HUDEP-2 (cell line): ENCODE data around the gene PRIMPOL.
"Not testable (repeated sequence)": the region's sequence is repeated elsewhere in the genome, so short reads cannot be mapped to it uniquely, and the experiment has no call there.

ENCODE experiments used
- DNase-seq, 76 experiments: peaks; one replicate each; lab custom pipeline; 2025; ENCODE audit not compliant: unreplicated experiment in 76 of 76; lab: John Stamatoyannopoulos, UW

The PRIMPOL gene, protein sequence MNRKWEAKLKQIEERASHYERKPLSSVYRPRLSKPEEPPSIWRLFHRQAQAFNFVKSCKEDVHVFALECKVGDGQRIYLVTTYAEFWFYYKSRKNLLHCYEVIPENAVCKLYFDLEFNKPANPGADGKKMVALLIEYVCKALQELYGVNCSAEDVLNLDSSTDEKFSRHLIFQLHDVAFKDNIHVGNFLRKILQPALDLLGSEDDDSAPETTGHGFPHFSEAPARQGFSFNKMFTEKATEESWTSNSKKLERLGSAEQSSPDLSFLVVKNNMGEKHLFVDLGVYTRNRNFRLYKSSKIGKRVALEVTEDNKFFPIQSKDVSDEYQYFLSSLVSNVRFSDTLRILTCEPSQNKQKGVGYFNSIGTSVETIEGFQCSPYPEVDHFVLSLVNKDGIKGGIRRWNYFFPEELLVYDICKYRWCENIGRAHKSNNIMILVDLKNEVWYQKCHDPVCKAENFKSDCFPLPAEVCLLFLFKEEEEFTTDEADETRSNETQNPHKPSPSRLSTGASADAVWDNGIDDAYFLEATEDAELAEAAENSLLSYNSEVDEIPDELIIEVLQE

DNA sequence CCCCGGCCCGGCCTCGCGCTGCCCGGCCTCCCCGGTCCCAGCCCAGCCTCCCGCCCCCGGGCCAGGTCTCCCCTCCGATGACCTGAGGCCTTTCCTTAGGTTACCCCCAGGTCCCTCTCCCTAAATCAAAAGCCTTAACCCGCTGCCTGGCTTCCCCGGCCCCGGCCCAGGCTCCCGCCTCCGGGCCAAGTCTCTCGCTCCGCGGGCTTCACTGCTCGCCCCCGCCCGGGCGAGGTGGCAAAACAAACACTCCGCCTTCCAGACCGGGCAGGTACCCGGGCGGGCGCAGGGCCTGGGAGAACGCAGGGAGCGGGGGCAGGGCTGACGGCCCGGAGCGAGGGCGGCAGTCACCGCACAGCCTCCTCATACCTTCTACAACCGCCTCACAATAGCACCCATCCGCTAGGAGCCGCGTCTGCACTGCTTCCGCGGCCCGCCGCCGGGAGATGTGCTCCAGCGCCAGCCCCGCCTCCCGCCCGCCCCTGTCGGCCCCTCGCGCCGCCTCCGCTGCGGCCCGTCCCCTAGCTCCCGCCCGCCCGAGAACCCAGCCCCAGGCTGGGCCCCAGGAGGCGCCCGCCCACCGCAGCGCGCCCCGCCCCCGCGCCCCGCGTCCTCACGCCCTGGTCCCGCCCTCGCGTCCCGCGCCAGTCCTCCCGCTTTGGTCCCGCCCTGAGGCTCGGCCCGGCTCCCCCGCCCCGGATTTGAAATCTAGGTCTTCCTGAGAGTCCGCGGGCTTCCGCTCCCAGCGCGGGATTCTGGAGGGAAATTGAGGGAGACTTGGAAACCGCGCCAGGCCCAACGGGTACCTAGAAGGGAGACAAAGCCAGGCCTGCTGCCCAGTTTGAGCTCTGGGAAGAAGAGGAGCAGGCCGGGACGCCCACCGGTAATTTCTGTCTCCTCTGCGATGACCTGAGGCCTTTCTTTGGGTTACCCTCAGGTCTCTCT, at the start of gene PRIMPOL, which contains the start of gene CASP3:
Gene PRIMPOL, plus strand, starts transcription at position 713 of the 945 bp plus-strand sequence. CDS start 7,403 bp downstream, outside the sequence.
Gene CASP3, minus strand, starts transcription at position 422 of the 945 bp plus-strand sequence. CDS start 10,994 bp downstream, outside the sequence.
- peak; percentile 36 to 98 (median 93) for DNase-seq

GRCh38 chr4:184600982-184601381, 48.6 kb upstream of the PRIMPOL start:
- DNase-seq, result not testable (repeated sequence)

DNA sequence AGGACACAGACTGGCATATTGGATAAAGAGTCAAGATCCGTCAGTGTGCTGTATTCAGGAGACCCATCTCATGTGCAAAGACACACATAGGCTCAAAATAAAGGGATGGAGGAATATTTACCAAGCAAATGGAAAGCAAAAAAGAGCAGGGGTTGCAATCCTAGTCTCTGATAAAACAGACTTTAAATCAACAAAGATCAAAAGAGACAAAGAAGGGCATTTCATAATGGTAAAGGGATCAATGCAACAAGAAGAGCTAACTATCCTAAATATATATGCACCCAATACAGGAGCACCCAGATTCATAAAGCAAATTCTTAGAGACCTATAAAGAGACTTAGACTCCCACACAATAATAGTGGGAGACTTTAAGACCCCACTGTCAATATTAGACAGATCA, 46.7 kb upstream of the PRIMPOL start:
- DNase-seq, result not testable (repeated sequence)

- DNase-seq, result not testable (repeated sequence)
These were observed 42.1 kb upstream of the PRIMPOL start for GRCh38 chr4:184607429-184607828.

GRCh38 chr4:184612074-184612473, 37.5 kb upstream of the PRIMPOL start:
- DNase-seq, result no peak

- no peak for DNase-seq
These were observed 36.1 kb upstream of the PRIMPOL start for GRCh38 chr4:184613405-184613804.

- DNase-seq, result no peak
These were observed 35.0 kb upstream of the PRIMPOL start for GRCh38 chr4:184614509-184614908.

GRCh38 chr4:184616168-184616567, 33.4 kb upstream of the PRIMPOL start:
- DNase-seq, result not testable (repeated sequence)

DNA sequence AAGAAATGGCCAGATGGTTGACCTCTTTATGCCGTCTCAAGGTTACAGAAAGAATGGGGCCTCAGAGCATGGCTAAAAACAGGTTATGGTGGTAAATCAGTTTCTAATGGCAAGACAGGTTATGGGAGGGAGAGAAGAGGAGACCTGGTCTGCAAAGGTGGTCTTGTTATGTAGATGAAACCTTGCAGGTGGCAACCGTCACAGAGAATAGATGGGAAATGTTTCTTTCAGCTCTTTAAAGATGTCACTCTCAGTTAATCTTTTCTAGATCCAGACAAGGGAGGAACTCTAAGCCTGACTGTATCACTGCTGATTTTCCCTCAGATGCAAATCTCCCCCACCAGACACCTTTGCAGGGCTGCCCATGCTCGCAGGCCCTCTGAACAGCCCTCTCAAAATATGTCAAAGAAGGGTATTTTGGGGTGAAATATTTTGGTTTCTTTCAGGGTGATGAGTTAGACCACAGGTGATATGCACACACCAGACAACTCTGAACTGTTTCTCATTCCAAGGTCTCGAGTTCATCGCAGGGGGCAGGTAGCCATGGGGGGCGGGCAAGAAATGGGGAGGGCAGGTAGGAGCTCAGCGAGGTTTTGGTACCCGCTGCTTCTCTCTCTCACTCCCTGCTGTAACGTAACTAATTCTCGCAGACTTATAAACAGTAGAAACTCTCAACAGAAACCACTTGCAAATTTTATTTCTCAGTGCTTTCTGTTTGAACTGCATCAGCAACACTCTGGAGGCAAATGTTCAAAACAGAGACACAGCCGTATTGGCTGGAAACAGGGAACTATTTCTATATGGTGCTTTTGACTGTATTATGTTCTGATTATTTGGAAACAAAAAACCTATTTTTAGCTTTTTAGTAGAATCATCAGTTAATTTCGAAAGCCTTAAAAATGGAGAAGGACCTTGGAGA, 32.6 kb upstream of the PRIMPOL start:
- no peak for DNase-seq

DNA sequence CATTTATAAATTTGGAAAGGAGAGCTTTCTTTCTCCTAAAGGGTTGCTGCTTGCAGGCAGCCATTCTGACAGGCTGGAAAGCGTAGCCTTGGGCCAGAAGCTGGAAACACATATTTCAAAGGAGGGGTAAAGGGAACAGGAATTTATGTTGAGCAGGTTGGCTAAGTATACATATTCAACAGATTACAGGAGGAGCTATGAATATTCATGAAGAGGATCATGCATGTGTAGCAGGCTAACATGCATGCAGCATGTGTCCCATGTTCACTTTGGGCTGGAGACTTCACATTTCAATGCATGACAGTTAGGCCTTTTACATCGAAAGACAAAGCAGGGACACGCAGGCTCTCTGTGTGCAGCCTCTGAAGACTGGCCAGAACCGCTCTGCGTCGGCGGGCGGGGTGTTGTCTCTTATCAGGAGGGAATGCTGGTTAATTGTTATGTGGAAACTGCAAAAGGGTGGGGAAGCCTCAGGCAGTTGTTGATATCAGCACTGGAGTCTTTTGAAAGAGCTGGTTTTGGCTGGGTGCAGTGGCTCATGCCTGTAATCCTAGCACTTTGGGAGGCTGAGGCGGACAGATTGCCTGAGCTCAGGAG, 31.8 kb upstream of the PRIMPOL start:
- peak in 62 of 76 experiments; percentile 1 to 65 (median 24) for DNase-seq

- DNase-seq, result no peak
These were observed 29.2 kb upstream of the PRIMPOL start for GRCh38 chr4:184620212-184620867.

- DNase-seq, result no peak
These were observed 28.0 kb upstream of the PRIMPOL start for GRCh38 chr4:184621518-184621917.

- DNase-seq, result not testable (repeated sequence)
These were observed 25.0 kb upstream of the PRIMPOL start for GRCh38 chr4:184624504-184624903.

DNA sequence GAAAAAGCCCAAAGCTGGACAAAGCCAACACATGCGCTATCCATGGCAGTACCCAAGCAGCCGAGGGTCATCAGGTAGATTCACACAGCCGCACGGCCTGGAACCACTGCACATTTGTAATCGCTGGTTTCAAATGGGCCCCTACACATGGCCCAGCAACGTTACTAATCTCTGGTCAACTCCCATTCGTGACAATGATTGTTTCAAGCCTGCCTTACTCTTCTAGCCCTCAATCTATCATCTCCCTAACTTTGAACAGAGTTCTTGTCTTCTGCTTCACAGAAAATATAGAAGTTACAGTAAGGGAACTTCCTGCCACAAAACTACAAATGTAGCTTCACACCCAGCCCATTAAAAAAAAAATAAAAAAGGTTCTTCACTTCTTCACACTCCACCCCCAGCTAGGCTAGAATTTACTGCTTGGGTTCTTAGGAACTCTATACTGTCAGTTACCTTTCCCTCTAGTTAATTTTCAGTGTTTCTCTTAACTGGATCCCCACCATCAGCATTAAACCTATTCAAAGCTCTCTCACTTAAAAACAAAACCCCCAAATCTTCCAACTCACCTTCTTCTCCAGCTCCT, 24.5 kb upstream of the PRIMPOL start:
- DNase-seq, result no peak

- not testable (repeated sequence) for DNase-seq
These were observed 23.5 kb upstream of the PRIMPOL start for GRCh38 chr4:184625783-184626596.

DNA sequence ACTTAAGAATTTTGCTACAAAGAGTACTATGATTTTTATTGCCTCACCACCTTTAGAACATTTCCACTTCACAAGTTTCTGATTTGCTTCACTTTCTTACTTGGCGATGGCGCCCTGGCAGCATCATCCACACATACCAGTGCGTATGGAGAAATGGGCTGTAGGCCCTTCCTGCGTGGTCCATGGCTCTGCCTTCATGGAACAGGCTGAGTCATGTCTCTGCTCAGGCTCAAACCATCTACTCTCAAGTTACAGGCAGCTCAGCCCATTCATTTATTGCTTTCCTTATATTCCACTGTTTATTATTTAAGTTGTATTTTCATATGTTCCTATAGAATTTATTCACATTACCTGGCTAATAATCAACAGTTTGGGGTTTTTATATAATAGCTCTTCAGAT, 21.4 kb upstream of the PRIMPOL start:
- no peak for DNase-seq

DNA sequence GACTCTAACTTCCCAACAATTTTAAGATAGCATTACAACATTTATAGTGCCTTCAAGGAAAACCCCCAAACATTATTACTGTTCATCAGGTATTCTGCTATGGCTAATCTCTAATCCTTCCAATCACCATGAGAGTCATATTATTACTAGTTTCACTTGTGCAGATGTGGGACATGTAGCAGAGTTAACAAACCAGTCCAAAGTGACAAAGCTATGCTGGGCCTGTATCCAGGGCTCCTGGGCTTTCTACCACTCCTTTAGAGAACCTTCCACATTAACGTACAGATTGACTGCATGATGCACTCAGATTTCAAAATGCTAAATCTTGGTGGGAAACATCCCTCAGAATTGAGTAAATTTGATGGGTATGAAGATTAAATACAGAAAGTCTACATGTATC, 16.7 kb upstream of the PRIMPOL start:
- no peak for DNase-seq

DNA sequence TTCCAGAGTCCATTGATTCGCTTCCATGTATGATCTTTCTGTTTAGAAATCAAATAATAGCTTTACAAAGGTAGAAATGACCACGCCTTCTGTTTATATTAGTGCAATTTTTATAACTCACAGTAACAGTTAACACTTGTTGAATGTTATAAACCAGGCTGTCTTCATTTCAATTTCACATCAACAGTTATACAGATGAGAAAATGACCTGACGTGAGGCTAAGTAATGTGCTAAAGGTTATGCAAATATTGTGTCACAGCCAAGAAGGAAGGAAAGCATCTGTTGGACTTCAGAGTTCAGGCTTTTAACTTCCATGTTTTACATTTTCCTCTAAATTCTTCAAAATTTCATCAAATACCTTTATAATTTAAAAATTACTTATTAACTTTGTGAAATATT, 14.2 kb upstream of the PRIMPOL start:
- DNase-seq, result no peak
